Smooth muscle cell of the brain vasculature (primary cell): ENCODE measurements around the gene TBC1D22A.
"Not testable (repeated sequence)": the region's sequence is repeated elsewhere in the genome, so short reads cannot be mapped to it uniquely, and the experiment has no call there.

ENCODE experiments used
- DNase-seq: peaks from one replicate; pipeline ENCODE4 v3.0.0-alpha.2; 2012; ENCODE audit warnings: low read depth, low spot score

The TBC1D22A gene

DNA sequence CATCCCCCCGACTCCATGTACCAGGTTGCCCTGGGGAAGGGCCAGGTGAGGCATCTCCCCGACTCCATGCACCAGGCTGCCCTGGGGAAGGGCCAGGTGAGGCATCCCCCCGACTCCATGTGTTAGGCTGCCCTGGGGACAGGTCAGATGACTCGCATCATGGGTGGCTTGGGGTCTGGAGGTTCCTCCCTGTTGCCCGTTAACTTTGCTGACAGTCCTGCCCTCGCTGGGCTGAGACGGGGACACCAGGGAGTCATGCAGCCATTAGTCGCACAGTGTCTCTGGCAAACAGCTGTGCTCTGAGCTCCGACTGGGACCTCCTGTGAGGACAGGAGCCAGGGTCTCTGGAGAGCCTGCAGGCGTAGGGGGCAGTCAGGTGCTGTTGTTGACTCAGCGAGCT is 336.1 kb downstream of the TBC1D22A start:
- no peak for DNase-seq

DNA sequence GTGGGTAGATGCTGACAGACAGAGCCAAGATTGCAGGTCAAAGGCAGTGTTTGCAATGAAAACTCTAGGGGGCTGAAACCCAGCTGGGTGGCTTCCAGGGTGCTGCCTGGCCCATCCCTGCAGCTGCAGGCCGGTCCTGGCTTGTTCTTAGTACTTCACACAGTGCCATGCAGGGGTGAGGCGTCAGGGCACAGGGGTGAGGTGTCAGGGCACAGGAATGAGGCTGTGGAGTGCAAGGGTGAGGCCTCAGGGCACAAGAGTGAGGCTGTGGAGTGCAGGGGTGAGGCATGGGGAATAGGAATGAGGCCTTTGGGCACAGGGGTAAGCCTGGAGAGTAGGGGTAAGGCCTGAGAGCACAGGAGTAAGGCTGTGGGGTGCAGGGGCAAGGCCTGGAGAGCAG is 337.6 kb downstream of the TBC1D22A start:
- DNase-seq = no peak

- DNase-seq = no peak
These were observed 338.3 kb downstream of the TBC1D22A start for GRCh38 chr22:47100646-47101200.

DNA sequence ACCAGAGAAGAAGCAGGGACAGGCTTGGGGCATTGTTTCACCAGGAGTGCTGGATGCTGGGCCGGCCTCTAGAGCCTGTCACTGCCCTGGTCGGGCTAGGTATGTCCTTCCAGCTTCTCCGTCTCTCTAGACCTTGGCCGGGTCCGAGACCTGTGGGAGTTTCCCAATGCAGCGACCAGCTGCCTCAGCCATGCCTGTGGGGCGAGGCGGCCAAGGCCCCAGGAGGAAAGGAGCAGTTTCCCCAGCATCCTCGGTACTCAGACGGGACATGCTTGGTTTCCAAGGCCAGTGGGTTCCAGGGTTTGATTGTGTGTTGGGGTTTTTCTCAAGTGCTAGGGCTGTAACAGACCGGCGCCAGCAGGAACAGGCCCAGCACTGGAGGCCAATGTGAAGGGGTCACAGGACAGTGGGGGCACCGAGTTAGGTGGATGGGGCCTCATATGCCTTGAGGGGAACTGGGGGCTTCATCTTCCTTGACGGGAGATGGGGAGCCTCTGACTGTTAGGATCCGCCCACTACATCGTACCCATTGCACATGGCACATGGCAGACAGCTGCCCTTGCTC is 339.0 kb downstream of the TBC1D22A start:
- no peak for DNase-seq

DNA sequence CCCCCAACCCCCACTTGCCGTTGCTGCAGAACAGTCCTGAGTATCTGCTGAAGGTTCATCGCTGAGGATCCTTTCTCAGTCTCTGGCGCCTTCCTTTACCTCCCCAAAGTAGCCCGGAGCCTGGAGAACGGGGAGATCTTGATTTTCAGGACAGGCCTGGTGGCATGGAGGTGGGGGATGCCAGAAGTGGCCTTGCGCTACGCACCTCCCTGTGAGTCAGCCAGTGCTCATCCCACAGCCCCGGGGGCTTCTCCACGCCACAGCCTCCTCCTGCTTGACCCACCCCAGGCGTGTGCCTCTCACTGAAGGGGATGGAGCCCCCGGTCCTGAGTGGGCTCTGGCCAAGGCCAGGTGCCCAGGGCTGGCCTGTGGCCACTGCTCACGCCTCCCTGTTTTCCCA is 339.6 kb downstream of the TBC1D22A start:
- DNase-seq = no peak

DNA sequence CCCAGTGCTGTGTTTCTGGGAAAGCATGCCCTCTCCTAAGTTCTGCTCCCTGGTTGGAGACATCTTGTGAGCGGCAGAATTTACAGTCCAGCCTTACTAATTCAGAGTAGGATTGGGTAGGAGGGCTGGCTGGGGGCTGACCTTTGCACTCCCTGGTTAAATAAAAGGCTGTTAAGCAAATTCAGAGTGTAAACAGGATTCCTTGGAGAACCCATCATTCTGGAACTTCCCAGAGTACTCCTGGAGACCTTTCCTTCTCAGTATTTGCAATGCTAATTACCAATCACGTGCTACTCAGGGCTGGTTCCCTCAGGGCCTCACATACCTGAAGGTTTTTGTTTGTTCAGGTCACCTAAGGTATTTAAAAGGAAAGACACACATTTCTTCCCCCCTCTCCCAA is 340.2 kb downstream of the TBC1D22A start:
- DNase-seq = no peak

- DNase-seq = no peak
These were observed 342.6 kb downstream of the TBC1D22A start for GRCh38 chr22:47105085-47105484.

- DNase-seq = no peak
These were observed 344.4 kb downstream of the TBC1D22A start for GRCh38 chr22:47106806-47107205.

GRCh38 chr22:47107431-47107830 is 345.0 kb downstream of the TBC1D22A start:
- no peak for DNase-seq

- DNase-seq = no peak
These were observed 348.5 kb downstream of the TBC1D22A start for GRCh38 chr22:47110817-47111443.

- peak; percentile 32 for DNase-seq
These were observed 349.5 kb downstream of the TBC1D22A start for GRCh38 chr22:47111626-47112581.

GRCh38 chr22:47112582-47112965 is 350.1 kb downstream of the TBC1D22A start:
- no peak for DNase-seq

- no peak for DNase-seq
These were observed 350.8 kb downstream of the TBC1D22A start for GRCh38 chr22:47112994-47113852.

DNA sequence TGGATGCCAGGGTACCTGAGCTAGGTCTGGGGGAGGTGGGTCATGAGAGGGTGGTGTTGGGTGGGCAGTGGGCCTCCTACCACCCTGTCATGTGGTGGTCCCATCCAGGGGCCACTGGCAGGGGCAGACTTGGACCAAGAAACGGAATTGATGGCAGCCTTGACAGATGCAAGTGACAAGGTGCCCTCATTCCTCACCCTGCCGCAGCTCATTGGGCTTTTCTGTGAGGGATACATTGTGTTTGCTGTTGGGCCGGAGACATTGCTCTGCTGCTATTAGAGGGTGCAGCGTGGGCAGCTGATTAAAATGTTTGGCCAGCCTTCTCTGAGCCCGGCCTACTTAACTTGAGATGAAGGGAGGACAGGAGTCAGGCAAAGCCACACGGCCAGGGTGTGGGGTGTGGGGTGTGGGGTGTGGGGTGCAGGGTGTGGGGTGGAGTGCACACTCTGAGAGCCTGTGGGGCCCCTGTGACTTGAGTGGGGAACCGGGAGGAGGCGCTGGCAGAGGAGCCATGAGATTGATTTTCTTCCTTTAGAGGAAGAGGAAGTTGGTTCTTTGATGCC is 351.5 kb downstream of the TBC1D22A start:
- no peak for DNase-seq

- DNase-seq = no peak
These were observed 352.5 kb downstream of the TBC1D22A start for GRCh38 chr22:47114813-47115517.

- DNase-seq = no peak
These were observed 353.1 kb downstream of the TBC1D22A start for GRCh38 chr22:47115518-47115890.

DNA sequence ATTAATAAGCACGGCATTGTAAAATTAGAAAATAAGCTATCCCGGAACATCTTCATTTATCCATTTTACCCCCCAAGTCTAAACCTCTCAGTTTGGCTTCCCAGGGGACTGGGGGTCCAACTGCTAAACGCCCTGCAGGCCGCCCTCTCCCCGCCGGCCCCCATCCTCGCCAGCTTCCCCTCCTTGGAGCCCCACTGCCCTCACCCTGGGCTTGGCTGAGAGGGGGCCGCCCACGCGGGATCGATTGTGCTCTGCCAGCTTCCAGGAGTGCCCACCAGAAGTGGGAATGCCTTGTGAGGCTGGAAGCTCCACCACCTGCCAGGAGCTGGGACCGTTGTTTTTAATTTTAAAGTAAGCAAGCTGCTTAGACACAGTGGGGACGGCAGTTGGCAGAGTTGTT is 353.5 kb downstream of the TBC1D22A start:
- DNase-seq = no peak

DNA sequence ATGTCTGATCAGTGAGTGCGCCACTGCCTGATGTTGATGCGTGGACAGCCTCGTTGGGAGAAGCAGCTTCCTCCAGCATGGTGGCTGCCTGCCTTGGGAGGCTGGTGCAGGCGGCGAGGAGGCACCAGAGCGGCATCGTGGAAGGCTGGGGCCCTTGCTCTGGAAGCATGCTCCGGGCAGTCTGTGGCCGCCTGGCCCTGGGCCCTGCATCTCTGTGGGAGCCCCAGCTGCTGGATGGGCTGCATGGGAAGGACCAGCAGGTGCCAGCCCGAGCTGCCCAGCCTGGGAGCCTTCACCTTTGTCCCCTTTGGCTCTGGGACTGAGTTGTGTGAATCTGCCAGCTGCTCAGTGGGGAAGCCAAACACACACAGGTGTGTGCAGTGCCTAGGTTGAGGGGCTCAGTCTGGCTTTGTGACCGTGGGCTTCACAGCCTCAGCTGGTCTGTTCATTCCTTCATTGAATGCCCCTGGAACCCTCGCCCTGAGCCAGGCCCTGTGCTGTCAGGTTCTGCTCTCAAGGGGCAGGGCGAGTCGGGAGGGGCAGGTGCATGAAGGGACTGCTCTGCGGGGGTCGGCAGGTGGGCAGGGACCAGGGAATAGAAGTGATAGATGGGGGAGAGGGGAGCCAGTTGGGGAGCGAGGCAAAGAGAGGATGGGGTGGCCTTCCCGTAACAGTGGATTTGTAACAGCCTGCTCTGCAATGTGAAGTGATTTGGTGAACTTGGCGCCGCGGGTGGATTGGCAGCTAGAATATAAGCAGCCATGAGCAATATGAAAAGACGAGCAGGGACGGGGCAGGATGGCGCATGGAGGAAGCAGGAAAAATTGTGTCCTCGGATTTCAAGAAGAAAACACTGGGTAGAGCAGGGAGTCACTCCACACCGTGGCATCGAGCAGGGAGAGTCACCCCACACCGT is 354.2 kb downstream of the TBC1D22A start:
- no peak for DNase-seq

GRCh38 chr22:47117442-47117841 is 355.0 kb downstream of the TBC1D22A start:
- not testable (repeated sequence) for DNase-seq
